Subcutaneous abdominal adipose tissue (tissue), 5 donors: ENCODE data around the gene TULP3.
"Not testable (repeated sequence)": the region's sequence is repeated elsewhere in the genome, so short reads cannot be mapped to it uniquely, and the experiment has no call there.

Experiments used
- H3K27ac ChIP-seq: one replicate; pipeline ENCODE4 v1.7.0; 2013; ENCODE audit warnings: low read depth, mild to moderate bottlenecking, inconsistent platforms, low read length, moderate library complexity
- H3K27me3 ChIP-seq, 5 donors: one replicate each; pipeline ENCODE4 v1.7.0; 2013; ENCODE audit warnings: low read length in 5 of 5, inconsistent platforms in 1 of 5; ENCODE audit not compliant: control insufficient read depth in 5 of 5, insufficient read depth in 4 of 5
- H3K36me3 ChIP-seq, 5 donors: one replicate each; pipeline ENCODE4 v1.7.0; 2013; ENCODE audit warnings: low read length in 5 of 5; ENCODE audit not compliant: control insufficient read depth in 5 of 5, insufficient read depth in 5 of 5
- H3K4me1 ChIP-seq, 5 donors: one replicate each; pipeline ENCODE4 v1.7.0; 2013; ENCODE audit warnings: low read length in 5 of 5, mild to moderate bottlenecking in 3 of 5, moderate library complexity in 1 of 5; ENCODE audit not compliant: control insufficient read depth in 5 of 5, insufficient read depth in 5 of 5
- H3K4me3 ChIP-seq, 5 donors: one replicate each; pipeline ENCODE4 v1.7.0; 2013; ENCODE audit warnings: low read length in 5 of 5, low read depth in 1 of 5
- H3K9ac ChIP-seq, 5 donors: one replicate each; pipeline ENCODE4 v1.7.0; 2013; ENCODE audit warnings: low read length in 5 of 5, mild to moderate bottlenecking in 4 of 5, moderate library complexity in 3 of 5
- H3K9me3 ChIP-seq, 5 donors: one replicate each; pipeline ENCODE4 v1.7.0; 2013; ENCODE audit warnings: low read length in 5 of 5; ENCODE audit not compliant: control insufficient read depth in 5 of 5
- donor health status: healthy.
- donor health status: healthy.
- donor health status: healthy.
- donor health status: healthy.
- donor health status: healthy.

Gene TULP3

DNA sequence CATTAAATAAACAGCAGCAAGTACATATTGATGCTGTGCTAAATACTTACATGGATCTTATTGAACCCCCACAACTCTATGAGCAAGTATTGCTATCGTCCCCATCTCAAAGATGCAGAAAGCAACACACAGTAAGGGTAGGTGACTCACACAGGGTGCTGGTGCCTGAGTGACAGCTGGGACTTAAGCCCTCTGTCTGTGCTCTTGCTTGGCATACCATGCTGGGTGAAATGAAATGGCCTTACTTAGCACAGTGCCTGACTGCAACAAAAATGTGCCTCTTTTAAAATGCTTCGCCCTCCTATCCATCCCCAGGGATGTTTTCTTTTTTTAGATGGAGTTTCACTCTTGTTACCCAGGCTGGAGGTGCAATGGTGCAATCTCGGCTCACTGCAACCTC, 34.6 kb upstream of the TULP3 start:
- Histone ChIP-seq H3K36me3 (peaks cover 3 to 14% (median 9%) of the 10 kb centered on the region in 5 donors), H3K27me3 (no peaks in the 10 kb centered on the region), H3K4me3 (no peak overlapping the region), H3K27ac (no peak overlapping the region), H3K4me1 (no peaks in the 10 kb centered on the region), H3K9me3 (no peaks in the 10 kb centered on the region), H3K9ac (no peak overlapping the region)

DNA sequence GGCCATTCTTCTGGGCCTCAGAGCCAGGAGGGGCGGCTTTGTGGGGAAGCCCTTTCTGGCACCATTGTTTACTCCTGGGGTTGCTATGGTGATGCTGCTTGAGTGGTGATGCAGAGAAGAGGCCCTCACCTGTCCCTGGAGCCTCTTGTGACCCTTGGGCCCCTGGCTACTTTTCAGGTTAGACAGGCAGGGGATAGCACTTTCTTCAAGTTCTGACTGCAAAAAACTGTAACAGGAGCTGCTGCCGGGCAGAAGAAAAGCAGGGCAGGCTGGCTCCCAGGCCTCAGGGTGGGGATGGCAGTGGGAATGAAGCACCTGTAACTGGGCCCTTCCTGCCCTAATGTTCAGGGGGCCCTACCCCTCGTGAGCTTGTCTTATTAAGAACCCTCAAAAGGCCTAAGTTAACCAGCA, 33.7 kb upstream of the TULP3 start, which contains the start of gene TEX52:
Gene TEX52 (minus strand): TSS at position 19 of the 411 bp plus-strand sequence. CDS start 13 bp downstream, at position 6.
- H3K4me3 ChIP-seq: no peak within 1 kb of the TSS
- no peaks in the 10 kb centered on the region for H3K9me3 ChIP-seq
- no peaks in the 10 kb centered on the region for H3K27me3 ChIP-seq
- no peak within 1 kb of the TSS for H3K9ac ChIP-seq
- no peak within 1 kb of the TSS for H3K27ac ChIP-seq
- peaks cover 3 to 14% (median 9%) of the 10 kb centered on the region in 5 donors for H3K36me3 ChIP-seq
- H3K4me1 ChIP-seq: no peaks in the 10 kb centered on the region

DNA sequence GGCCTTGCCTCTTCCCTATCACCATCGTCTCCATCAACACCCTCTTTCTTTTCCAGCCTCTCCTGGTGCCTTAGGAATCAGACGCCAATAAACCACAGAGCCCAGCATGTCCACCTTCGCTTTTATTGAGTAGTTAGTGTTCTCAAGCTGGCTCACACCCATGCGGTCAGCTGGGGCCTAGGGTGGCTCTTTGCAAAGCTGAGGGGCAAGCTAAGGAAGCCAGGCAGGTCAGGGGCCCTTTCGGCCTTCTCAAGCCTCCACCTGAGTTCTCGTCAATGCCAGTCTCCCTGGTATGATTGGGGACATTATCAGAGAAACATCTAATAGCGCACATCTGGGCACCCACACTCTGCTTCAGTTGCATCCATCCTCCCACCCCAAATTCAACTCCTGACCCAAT, 33.1 kb upstream of the TULP3 start:
- Histone ChIP-seq H3K27me3 (no peaks in the 10 kb centered on the region), H3K4me3 (no peak overlapping the region), H3K27ac (no peak overlapping the region), H3K9me3 (no peaks in the 10 kb centered on the region), H3K4me1 (no peaks in the 10 kb centered on the region), H3K9ac (no peak overlapping the region), H3K36me3 (peaks cover 3 to 14% (median 9%) of the 10 kb centered on the region in 5 donors)

DNA sequence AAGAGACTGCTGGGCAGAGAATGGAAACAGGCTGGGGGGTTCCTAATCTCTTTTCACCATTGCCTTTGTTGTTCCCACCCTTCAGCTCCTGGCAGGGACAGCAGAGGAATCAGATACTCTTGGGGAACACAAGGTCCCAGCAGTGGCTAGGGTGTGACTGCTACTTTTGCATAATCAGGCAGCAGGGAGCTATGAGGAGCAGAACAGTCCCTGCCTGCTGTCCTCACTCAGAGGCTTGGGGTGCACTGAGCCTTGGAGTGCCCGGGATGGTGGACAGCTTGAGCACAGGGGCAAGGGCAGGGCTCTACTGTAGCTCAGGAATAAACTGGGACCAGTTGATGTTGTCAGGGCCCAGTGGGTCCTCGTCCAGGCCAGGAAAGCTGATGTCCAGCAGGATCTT, 32.4 kb upstream of the TULP3 start:
- no peaks in the 10 kb centered on the region for H3K9me3 ChIP-seq
- H3K36me3 ChIP-seq: peaks cover 3 to 14% (median 9%) of the 10 kb centered on the region in 5 donors
- H3K4me3 ChIP-seq: no peak overlapping the region
- H3K4me1 ChIP-seq: no peaks in the 10 kb centered on the region
- no peak overlapping the region for H3K9ac ChIP-seq
- no peak overlapping the region for H3K27ac ChIP-seq
- no peaks in the 10 kb centered on the region for H3K27me3 ChIP-seq

DNA sequence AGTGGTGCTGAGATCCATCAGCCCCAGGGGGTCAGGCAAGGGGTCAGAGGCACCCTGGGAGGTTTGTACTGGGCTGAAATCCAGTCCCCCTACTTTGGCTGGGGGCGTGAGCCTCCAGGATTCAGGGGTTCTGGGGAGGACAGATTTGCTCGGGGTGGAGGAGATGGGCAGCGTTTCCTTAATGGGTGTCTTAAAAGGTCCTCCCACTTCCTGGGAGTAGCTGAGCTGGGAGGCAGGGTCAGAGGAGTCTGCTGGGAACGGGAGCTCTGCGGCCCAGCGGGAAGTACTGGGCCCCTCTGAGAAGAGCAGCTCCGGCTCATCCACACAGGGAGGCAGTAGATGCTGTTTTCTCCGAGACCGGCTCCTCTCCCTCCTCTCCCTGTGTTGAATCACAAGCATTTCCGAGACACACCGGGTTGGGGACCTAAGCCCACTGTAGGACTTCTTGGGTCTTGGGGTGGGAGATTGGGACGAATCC, 31.7 kb upstream of the TULP3 start:
- Histone ChIP-seq H3K4me1 (no peaks in the 10 kb centered on the region), H3K4me3 (no peak overlapping the region), H3K27me3 (no peaks in the 10 kb centered on the region), H3K27ac (no peak overlapping the region), H3K9me3 (no peaks in the 10 kb centered on the region), H3K36me3 (peaks cover 3 to 14% (median 9%) of the 10 kb centered on the region in 5 donors), H3K9ac (no peak overlapping the region)

DNA sequence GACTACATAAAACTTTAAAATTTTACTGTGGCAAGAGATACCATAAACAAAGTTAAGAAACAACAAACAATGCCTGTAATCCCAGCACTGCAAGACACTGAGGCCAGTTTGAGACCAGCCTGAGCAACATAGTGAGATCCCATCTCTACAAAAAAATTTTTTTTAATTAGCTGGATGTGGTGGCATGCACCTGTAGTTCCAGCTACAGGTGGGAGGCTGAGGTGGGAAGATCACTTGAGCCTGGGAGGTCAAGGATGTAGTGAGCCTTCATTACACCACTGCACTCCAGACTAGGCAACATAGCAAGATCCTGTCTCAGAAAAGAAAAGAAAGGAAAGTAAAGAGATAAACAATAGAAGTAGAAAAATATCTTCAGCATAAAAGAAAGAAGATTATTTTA, 30.5 kb upstream of the TULP3 start:
- no peaks in the 10 kb centered on the region for H3K9me3 ChIP-seq
- peaks cover 3 to 15% (median 9%) of the 10 kb centered on the region in 5 donors for H3K36me3 ChIP-seq
- H3K4me1 ChIP-seq: no peaks in the 10 kb centered on the region
- no peak overlapping the region for H3K27ac ChIP-seq
- no peak overlapping the region for H3K9ac ChIP-seq
- no peak overlapping the region for H3K4me3 ChIP-seq
- H3K27me3 ChIP-seq: no peaks in the 10 kb centered on the region

DNA sequence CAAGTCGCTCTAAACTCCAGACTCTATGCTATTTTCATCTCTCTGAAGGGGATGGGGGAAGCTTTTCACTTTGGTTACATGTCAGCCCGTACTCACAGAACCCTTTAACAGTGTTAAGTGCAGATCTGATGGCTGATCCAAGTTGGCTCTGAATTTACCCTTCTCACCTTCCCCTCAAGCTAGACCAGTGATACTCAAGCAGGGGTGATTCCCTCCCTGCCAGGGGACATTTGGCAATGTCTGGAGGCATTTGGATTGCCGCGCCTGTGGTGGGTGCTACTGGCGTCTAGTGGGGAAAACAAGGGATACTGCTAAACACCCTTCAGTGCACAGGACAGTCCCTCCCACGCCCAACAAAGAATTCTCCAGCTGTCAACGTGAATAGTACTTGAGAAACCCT, 27.8 kb upstream of the TULP3 start:
- H3K27ac ChIP-seq: no peak overlapping the region
- H3K36me3 ChIP-seq: peaks cover 3 to 10% (median 5%) of the 10 kb centered on the region in 5 donors
- H3K4me3 ChIP-seq: no peak overlapping the region
- no peak overlapping the region for H3K9ac ChIP-seq
- H3K27me3 ChIP-seq: no peaks in the 10 kb centered on the region
- no peaks in the 10 kb centered on the region for H3K4me1 ChIP-seq
- H3K9me3 ChIP-seq: no peaks in the 10 kb centered on the region

DNA sequence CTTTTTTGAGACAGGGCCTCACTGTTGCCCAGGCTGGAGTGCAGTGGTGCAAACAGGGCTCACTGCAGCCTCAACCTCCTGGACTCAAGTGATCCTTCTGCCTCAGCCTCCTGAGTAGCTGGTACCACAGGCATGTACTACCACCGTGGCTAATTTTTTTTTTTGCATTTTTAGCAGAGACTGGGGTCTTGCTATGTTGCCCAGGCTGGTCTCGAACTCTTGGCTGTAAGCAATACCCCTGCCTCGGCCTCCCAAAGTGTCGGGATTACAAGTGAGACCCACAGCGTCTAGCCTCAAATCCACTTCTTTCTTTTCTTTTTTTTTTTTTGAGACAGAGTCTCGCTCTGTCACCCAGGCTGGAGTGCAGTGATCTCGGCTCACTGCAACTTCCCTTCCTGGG, 27.3 kb upstream of the TULP3 start:
- not testable (repeated sequence) for H3K4me1 ChIP-seq, H3K27ac ChIP-seq, H3K4me3 ChIP-seq, H3K9me3 ChIP-seq, H3K9ac ChIP-seq, H3K27me3 ChIP-seq, H3K36me3 ChIP-seq

DNA sequence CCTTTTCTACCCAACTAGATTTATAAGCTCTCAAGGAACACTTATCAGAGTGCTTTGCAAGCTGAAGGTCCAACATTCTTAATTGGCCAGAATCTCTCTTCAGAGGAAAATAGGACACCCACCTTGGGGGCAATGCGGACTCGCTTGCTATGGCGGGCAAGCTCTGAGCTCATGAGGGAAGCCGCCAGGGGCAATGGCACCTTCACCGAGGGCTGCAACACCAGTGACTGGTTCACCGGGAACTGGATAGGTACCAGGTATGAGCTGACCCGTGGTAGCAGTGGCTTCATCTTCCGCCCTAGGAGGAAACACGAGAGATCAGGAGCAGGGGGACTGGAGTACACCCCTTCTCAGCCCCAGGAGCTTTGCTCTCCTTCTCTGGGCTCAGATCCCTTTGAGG, 26.5 kb upstream of the TULP3 start:
- Histone ChIP-seq H3K4me1 (no peaks in the 10 kb centered on the region), H3K9me3 (no peaks in the 10 kb centered on the region), H3K27ac (no peak overlapping the region), H3K27me3 (no peaks in the 10 kb centered on the region), H3K9ac (no peak overlapping the region), H3K36me3 (peaks cover 0 to 5% (median 3%) of the 10 kb centered on the region in 5 donors), H3K4me3 (no peak overlapping the region)

DNA sequence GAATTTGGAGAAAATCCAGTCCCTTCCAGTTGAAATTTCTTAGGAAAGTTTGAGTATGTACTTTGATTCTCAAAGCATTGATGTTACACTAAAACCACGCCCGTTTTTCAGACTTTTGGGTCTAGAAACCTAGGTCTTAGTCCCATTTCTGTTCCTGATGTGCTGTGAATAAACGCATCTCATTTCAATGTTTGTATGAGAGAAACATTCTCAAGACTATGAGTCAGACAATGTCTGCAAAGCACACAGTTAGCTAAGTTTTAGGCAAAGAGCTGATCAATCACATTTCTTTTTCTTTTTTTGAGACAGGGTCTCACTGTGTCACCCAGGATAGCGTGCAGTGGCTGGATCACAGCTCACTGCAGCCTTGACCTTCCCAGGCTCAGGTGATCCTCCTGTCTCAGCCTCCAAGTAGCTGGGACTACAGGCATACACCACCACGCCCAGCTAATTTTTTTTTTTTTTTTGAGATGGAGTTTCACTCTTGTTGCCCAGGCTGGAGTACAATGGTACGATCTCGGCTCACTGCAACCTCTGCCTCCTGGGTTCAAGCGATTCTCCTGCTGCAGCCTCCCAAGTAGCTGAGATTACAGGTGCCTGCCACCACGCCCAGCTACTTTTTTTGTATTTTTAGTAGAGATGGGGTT, 21.6 kb upstream of the TULP3 start:
- not testable (repeated sequence) for H3K27ac ChIP-seq, H3K4me1 ChIP-seq, H3K36me3 ChIP-seq, H3K9ac ChIP-seq, H3K9me3 ChIP-seq, H3K4me3 ChIP-seq, H3K27me3 ChIP-seq
